Loucy (cell line): ENCODE results near the gene CDK3.

Experiments
- H2AFZ ChIP-seq: fragments of 200-600 bp; sonication (generic); 2 replicates; pipeline ENCODE4 v1.6.0; 2016; ENCODE audit warnings: antibody characterized with exemption, mild to moderate bottlenecking, low read length, moderate library complexity
- H3F3A ChIP-seq: fragments of 200-600 bp; 2 replicates; pipeline ENCODE4 v1.6.0; 2016; ENCODE audit warnings: antibody characterized with exemption, low read depth, mild to moderate bottlenecking
- H3K27me3 ChIP-seq: fragments of 200-600 bp; sonication (generic); 2 replicates; pipeline ENCODE4 v1.6.1; 2014; ENCODE audit warnings: low read length, mild to moderate bottlenecking; ENCODE audit not compliant: insufficient read depth, poor library complexity, severe bottlenecking
- H3K36me3 ChIP-seq: fragments of 200-600 bp; sonication (generic); 2 replicates; pipeline ENCODE4 v1.6.1; 2016; ENCODE audit warnings: low read length; ENCODE audit not compliant: insufficient read depth
- H3K4me1 ChIP-seq: fragments of 200-600 bp; sonication (generic); 2 replicates; pipeline ENCODE4 v1.5.1; 2014; ENCODE audit warnings: low read length, mild to moderate bottlenecking; ENCODE audit not compliant: insufficient read depth, poor library complexity, severe bottlenecking
- H3K4me2 ChIP-seq: fragments of 200-600 bp; sonication (generic); 2 replicates; pipeline ENCODE4 v1.6.0; 2014; ENCODE audit warnings: antibody characterized with exemption, low read length, low read depth, mild to moderate bottlenecking; ENCODE audit not compliant: poor library complexity, severe bottlenecking
- H3K4me3 ChIP-seq: fragments of 200-600 bp; sonication (generic); 2 replicates; pipeline ENCODE4 v1.5.1; 2014; ENCODE audit warnings: low read length, mild to moderate bottlenecking, mixed read lengths; ENCODE audit not compliant: poor library complexity, severe bottlenecking
- H3K79me2 ChIP-seq: fragments of 200-600 bp; sonication (generic); 2 replicates; pipeline ENCODE4 v1.6.1; 2014; ENCODE audit warnings: low read length; ENCODE audit not compliant: insufficient read depth
- H3K9ac ChIP-seq: fragments of 200-600 bp; sonication (generic); 2 replicates; pipeline ENCODE4 v1.6.0; 2014; ENCODE audit warnings: mild to moderate bottlenecking, low read depth, low read length, moderate library complexity; ENCODE audit not compliant: poor library complexity, severe bottlenecking
- H3K9me2 ChIP-seq: fragments of 200-600 bp; sonication (generic); replicated peaks from 2 replicates; pipeline ENCODE4 v1.6.1; 2016; ENCODE audit warnings: low read depth, low read length, mixed read lengths
- H3K9me3 ChIP-seq: fragments of 200-600 bp; sonication (generic); 2 replicates; pipeline ENCODE4 v1.6.1; 2014; ENCODE audit warnings: mild to moderate bottlenecking, antibody characterized with exemption, low read length, low read depth; ENCODE audit not compliant: insufficient read depth
- H4K20me1 ChIP-seq: fragments of 200-600 bp; sonication (generic); 2 replicates; pipeline ENCODE4 v1.6.0; 2014; ENCODE audit warnings: antibody characterized with exemption, low read length, mild to moderate bottlenecking; ENCODE audit not compliant: insufficient read depth, poor library complexity, severe bottlenecking
- EZH2phosphoT487 ChIP-seq: fragments of 200-600 bp; IDR thresholded peaks from 2 replicates; pipeline ENCODE4 v1.6.1; 2018; ENCODE audit warnings: antibody characterized with exemption, mild to moderate bottlenecking, moderate library complexity, borderline replicate concordance
- TF ChIP-seq, protein P1 (sequence below): fragments of 200-600 bp; sonication (generic); conservative IDR thresholded peaks from 2 replicates; pipeline ENCODE4 v1.5.1; 2014; ENCODE audit warnings: mild to moderate bottlenecking, antibody characterized with exemption, low read length

The CDK3 gene

DNA sequence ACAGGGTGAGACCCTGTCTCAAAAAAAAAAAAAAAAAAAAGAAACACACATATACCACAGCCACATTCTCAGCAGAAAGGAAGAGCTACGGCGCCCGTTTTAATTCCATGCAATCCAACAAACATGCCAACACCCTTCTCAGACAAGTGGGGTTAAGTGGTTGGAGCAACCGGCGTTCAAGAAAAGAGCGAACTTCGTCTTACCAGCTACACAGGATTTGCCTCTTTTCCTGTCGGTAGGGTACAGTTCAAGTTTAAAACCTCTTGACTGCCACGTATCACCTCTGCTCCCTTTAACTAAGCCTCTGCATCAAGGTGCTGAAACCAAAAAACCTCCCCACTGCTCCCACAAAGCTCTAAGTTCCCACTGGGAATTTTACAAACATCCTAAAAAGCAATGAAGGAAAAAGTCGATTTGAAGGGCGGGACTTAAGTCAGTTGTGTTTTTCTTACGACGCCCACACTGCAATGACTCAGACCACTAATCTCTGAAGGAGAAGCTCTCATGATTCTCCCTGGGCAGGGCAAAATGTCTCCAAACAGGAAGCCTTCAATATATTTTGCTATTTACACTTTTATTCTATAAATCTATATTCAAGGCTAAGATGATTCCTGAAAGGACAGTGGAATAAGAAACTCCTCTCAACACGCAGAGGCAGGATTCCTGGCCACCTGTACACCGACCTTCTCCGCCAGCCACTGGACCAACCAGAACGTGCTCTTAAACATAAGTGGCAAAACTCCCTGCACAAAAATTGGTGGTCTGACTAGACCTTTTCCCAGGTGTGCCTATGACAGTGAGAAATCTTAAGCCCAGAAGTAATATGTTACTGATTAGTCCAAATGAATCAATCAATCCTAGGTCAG, 52.8 kb downstream of the CDK3 start:
- 0 out of 2 replicates have a peak, but pooled peaks cover 6% of the 10 kb centered on the region for H3K79me2 ChIP-seq
- H3K4me3 ChIP-seq, result no peak overlapping the region

DNA sequence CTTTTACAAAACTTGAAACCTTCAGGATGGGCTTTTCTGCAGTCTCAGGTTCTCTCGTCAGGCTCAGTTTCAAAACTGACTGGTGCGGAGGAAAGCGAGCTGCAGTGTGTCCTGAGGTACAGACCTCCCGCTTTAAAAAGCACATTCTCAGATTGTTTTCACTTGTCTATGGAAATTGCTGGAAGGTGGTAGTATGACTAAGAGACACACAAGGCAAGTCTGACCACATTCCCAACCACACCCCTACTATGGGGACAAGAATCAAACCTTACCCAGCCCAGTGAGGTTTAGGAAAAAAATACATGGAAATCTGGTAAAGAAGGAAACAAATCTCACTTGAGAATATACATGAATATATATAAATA, 53.4 kb downstream of the CDK3 start:
- no peak overlapping the region for H3K4me3 ChIP-seq
- no peaks in the 10 kb centered on the region for H4K20me1 ChIP-seq
- H3K79me2 ChIP-seq, result 0 out of 2 replicates have a peak, but pooled peaks cover 6% of the 10 kb centered on the region
- H3K4me2 ChIP-seq, result no peak overlapping the region
- no peak for TF ChIP-seq EZH2phosphoT487
- TF ChIP-seq, protein P1, sequence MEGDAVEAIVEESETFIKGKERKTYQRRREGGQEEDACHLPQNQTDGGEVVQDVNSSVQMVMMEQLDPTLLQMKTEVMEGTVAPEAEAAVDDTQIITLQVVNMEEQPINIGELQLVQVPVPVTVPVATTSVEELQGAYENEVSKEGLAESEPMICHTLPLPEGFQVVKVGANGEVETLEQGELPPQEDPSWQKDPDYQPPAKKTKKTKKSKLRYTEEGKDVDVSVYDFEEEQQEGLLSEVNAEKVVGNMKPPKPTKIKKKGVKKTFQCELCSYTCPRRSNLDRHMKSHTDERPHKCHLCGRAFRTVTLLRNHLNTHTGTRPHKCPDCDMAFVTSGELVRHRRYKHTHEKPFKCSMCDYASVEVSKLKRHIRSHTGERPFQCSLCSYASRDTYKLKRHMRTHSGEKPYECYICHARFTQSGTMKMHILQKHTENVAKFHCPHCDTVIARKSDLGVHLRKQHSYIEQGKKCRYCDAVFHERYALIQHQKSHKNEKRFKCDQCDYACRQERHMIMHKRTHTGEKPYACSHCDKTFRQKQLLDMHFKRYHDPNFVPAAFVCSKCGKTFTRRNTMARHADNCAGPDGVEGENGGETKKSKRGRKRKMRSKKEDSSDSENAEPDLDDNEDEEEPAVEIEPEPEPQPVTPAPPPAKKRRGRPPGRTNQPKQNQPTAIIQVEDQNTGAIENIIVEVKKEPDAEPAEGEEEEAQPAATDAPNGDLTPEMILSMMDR, result no peak
- H3K9me2 ChIP-seq, result no peaks in the 10 kb centered on the region
- H3K9me3 ChIP-seq, result no peaks in the 10 kb centered on the region
- no peaks in the 10 kb centered on the region for H3K4me1 ChIP-seq
- no peaks in the 10 kb centered on the region for H3F3A ChIP-seq
- no peak overlapping the region for H2AFZ ChIP-seq
- H3K9ac ChIP-seq, result no peak overlapping the region
- no peaks in the 10 kb centered on the region for H3K27me3 ChIP-seq
- peaks cover 54% of the 10 kb centered on the region for H3K36me3 ChIP-seq

More for the DNA sequence above, 52.8 kb downstream of the CDK3 start:
- Histone ChIP-seq H3K4me1 (no peaks in the 10 kb centered on the region), H3K36me3 (peaks cover 54% of the 10 kb centered on the region), H3K4me2 (no peak overlapping the region), H3K9me3 (no peaks in the 10 kb centered on the region), H3K9ac (no peak overlapping the region), H4K20me1 (no peaks in the 10 kb centered on the region), H3K27me3 (no peaks in the 10 kb centered on the region), H3F3A (no peaks in the 10 kb centered on the region), H3K9me2 (no peaks in the 10 kb centered on the region), H2AFZ (no peak overlapping the region)
- TF ChIP-seq, protein P1, result no peak
- no peak for TF ChIP-seq EZH2phosphoT487
